Measurements from ENCODE around the gene MCTP2.

Gene MCTP2

GRCh38 chr15:94457661-94458060, 226.3 kb downstream of the MCTP2 start (continued):
- TF ChIP-seq PRDM2 (tag by site-specific recombination; IDR thresholded peaks at IDR 0.05; ENCODE audit: borderline replicate concordance), result no peak
- no peak for TF ChIP-seq ZBTB8A (tag by site-specific recombination; IDR thresholded peaks at IDR 0.05)
- no peak for TF ChIP-seq ZNF571 (tag by site-specific recombination; IDR thresholded peaks at IDR 0.05)
- no peak for TF ChIP-seq ZNF292 (tag by site-specific recombination; IDR thresholded peaks at IDR 0.05; ENCODE audit: borderline replicate concordance, low read depth)
- TF ChIP-seq ZBTB6 (tag by site-specific recombination; IDR thresholded peaks at IDR 0.05), result no peak
- TF ChIP-seq ZNF629 (tag by site-specific recombination; IDR thresholded peaks at IDR 0.05), result no peak
- TF ChIP-seq ZNF449 (tag by site-specific recombination; IDR thresholded peaks at IDR 0.05), result no peak
- no peak for TF ChIP-seq GLI2 (tag by site-specific recombination; IDR thresholded peaks at IDR 0.05; ENCODE audit: borderline replicate concordance, low read depth)

DNA sequence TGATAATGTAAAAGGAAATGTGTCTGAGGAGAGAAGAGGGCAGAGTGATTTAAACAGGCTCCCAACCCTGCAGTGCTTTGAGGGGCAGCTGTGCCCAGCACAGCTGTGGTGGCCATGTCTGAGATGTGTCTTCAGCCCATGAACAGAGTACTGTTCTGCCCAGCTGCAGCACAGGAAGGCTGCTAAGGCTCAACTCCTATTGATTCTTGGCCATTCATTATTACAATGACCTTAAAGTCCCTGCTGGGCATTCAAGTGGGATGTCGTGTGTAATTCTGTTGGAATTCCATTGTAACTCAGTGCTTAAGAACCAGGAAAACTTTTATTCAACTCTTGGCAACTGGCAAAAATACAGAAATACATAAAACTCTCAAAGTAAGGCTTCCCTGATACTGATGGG, 229.3 kb downstream of the MCTP2 start:
- TF ChIP-seq ZNF571 (tag by site-specific recombination; IDR thresholded peaks at IDR 0.05) (no peak), ZNF555 (tag by site-specific recombination; conservative IDR thresholded peaks at IDR 0.05) (no peak), HOXA7 (CRISPR knock-in tag; IDR thresholded peaks at IDR 0.05; ENCODE audit: borderline replicate concordance) (no peak), ZNF513 (tag by site-specific recombination; IDR thresholded peaks at IDR 0.05) (no peak), ZNF529 (tag by site-specific recombination; IDR thresholded peaks at IDR 0.05; ENCODE audit: insufficient replicate concordance) (no peak), FEZF1 (tag by site-specific recombination; IDR thresholded peaks at IDR 0.05) (no peak), ZNF449 (tag by site-specific recombination; IDR thresholded peaks at IDR 0.05) (no peak), ZNF354C (tag by site-specific recombination; IDR thresholded peaks at IDR 0.05; ENCODE audit: borderline replicate concordance, low read depth) (no peak), ZNF426 (tag by site-specific recombination; IDR thresholded peaks at IDR 0.05) (no peak), KLF10 (tag by site-specific recombination; IDR thresholded peaks at IDR 0.05) (no peak), ZNF843 (tag by site-specific recombination; IDR thresholded peaks at IDR 0.05) (no peak)
- TF ChIP-seq, protein P1, sequence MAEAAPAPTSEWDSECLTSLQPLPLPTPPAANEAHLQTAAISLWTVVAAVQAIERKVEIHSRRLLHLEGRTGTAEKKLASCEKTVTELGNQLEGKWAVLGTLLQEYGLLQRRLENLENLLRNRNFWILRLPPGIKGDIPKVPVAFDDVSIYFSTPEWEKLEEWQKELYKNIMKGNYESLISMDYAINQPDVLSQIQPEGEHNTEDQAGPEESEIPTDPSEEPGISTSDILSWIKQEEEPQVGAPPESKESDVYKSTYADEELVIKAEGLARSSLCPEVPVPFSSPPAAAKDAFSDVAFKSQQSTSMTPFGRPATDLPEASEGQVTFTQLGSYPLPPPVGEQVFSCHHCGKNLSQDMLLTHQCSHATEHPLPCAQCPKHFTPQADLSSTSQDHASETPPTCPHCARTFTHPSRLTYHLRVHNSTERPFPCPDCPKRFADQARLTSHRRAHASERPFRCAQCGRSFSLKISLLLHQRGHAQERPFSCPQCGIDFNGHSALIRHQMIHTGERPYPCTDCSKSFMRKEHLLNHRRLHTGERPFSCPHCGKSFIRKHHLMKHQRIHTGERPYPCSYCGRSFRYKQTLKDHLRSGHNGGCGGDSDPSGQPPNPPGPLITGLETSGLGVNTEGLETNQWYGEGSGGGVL (tag by site-specific recombination; IDR thresholded peaks at IDR 0.05), result no peak
- TF ChIP-seq, protein P2, sequence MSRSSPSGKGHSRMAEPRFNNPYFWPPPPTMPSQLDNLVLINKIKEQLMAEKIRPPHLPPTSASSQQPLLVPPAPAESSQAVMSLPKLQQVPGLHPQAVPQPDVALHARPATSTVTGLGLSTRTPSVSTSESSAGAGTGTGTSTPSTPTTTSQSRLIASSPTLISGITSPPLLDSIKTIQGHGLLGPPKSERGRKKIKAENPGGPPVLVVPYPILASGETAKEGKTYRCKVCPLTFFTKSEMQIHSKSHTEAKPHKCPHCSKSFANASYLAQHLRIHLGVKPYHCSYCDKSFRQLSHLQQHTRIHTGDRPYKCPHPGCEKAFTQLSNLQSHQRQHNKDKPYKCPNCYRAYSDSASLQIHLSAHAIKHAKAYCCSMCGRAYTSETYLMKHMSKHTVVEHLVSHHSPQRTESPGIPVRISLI (tag by site-specific recombination; IDR thresholded peaks at IDR 0.05), result no peak
- ChIA-PET CTCF (no interaction called here), POLR2A (no interaction called here)
- no peaks in the 10 kb centered on the region for H3K36me3 ChIP-seq (ENCODE audit: control insufficient read depth in 2 of 2, insufficient read depth in 1 of 2, low read length in 2 of 2)
- no peak overlapping the region for H3K4me3 ChIP-seq (ENCODE audit: low read depth, low read length)
- H3K27ac ChIP-seq (ENCODE audit: extremely low read depth, low read depth, low read length), result no peak overlapping the region
- H3K9me3 ChIP-seq (ENCODE audit: control insufficient read depth, insufficient read depth, low read depth, low read length), result no peaks in the 10 kb centered on the region
- no peaks in the 10 kb centered on the region for H3K4me1 ChIP-seq (ENCODE audit: control insufficient read depth, insufficient read depth, low read length)
